ENCODE results near the gene KRT86.
"Not testable (repeated sequence)": the region's sequence is repeated elsewhere in the genome, so short reads cannot be mapped to it uniquely, and the experiment has no call there.

The KRT86 gene

DNA sequence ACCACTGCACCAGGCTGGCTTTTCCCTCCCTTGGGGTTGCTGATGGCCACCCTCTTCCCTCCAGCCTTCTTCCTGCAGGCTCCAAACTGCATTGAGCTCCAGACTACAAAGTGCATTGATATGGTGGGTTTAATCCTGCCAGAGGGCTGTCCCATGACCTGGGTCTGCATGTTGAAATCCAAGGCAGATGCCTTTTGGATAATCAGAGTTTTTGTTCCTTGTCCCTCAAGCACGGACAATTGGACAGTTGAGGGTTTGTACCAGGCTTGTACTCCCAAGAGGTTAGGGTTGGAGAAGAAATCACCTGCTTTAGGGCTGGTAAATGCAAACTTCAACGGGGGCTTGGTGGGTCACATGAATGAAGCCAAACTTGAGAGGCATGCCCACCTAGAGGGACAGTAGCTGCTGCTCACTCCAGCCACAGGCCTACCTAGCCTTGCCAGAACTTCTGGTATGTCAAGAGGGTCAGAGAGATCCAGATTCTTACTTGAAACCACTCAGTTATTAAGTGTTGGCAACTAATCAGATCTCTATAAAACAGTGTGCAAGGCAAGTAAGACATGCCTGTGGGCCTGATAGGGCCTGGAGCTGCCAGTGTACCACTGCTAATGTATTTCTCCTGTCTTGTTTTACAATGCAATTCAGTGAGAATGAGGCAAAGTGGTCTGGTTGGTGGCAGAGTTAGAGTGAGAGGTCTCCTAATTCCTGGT, 68.5 kb downstream of the KRT86 start:
- DNase-seq, result no peak

DNA sequence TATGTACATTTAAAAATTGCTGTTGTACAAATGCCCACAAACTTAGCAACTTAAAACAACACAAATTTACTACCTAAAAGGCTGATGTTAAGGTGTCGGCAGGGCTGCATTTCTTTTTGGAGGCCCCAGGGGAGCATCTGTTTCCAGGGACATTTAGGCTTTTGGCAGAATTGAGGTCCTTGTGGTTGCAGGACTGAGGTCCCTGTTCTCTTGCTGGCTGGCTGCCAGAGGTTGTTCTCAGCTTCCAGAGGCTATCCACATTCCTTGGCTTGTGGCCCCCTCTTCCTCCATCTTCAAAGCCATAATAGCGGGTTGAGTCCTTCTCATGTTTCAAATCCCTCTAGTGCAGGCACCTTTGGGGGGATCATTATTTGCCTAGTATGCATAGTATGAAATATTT, 69.1 kb downstream of the KRT86 start:
- DNase-seq, result no peak

DNA sequence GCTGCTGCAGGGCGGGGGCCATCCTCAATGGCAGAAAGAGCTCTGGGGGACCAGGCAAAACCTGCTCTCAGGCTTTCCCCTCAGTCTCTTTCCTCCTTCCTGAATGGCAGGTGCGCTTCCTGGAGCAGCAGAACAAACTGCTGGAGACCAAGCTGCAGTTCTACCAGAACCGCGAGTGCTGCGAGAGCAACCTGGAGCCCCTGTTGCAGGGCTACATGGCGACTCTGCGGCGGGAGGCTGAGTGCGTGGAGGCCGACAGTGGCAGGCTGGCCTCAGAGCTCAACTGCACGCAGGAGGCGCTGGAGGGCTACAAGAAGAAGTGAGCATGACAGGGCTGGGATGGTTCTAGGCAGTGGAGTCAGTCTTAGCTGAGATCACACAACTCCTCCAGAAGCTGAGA, 69.7 kb downstream of the KRT86 start:
- no peak for DNase-seq

DNA sequence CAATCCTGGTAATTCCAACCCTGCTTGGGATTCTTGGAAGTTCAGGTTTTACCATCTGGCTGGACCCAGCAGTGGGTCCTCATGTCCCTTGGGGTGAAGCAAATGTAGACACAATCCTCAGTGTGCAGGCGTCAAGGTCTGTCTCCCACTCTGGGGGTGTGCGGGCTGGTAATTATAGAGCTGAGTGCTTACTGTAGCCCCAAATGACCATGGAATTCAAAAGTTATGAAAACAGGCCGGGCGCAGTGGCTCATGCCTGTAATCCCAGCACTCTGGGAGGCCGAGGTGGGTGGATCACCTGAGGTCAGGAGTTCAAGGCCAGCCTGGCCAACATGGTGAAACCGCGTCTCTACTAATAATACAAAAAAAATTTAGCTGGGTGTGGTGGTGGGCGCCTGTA, 70.6 kb downstream of the KRT86 start:
- not testable (repeated sequence) for DNase-seq

DNA sequence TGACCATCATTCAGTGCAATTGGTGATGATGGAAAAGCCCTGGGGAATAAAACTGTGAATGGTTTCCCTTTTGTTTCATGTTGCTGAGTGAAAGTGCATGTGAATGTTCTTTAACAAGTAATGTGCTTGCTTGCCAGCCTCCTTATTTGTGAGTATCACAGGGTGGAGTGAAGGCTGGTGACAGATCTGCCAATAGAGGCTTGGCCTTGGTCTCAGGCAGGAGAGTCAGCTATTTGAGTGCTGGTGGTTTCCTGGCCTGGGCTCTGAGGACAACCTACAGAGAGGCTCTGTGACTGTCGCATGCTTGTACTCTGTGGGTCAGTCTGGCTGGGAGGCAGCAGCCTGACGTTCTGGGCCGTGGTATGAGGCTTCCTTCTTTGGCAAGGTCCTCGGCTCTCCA, 72.1 kb downstream of the KRT86 start:
- no peak for DNase-seq

DNA sequence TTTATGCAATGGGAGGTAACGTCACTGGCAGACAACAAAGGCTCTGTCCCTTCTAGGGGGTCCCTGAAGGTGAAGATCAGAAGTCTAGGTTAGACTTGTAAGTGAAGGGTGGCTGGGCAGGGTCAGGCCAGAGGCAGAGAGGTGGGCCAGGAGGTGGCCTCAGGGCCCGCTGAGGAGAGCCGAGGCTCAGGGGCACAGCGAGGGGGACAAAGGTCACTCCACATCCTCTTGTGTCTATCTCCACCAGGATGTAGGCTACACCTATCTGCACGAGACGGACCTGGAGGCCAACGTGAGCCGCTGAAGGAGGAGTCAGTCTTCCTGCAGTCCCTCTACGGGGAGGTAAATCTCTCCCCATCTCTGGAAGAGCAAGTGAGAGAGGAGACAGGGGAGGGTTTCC, 72.6 kb downstream of the KRT86 start:
- DNase-seq, result no peak

DNA sequence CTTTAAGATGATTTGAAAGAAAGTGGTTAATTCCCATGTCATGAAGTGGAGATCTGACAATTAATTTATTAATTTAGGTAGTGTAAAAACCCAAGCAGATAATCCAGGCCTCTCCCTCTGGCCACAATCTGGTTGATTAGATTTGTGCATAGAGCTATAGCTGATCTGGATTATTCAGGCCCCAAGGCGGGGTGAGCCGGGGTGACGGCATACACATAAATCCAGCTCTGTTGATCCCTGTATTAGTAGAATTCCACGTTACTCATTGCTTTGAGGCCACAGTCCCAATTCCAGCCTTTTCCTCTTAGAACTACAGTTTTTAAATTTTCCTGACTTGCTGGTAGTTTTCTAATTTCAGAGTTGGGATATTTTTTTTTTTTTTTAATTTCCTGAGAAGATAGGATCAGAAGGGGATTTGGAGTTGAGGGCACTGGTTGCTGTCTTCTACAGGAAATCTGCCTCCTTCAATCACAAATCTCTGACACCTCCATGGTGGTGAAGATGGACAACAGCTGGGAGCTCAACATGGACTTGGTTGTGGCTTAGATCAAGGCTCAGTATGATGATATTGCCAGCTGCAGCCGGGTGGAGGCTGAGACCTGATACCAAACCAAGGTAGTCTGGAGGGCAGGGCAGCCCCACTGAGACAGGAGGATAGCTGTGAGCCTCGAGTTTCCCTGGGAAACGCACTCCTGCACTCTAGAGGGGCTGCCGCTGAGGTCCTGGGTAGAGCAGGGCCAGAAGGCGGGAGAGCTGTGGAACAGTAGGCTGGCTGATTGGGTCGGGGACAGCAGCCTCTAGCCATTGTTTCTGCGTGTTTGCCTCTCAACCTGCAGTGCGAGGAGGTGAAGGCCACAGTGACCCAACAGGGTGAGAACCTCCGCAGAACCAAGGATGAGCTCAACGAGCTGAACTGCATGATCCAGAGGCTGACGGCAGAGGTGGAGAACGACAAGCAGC, 73.4 kb downstream of the KRT86 start:
- DNase-seq, result no peak

DNA sequence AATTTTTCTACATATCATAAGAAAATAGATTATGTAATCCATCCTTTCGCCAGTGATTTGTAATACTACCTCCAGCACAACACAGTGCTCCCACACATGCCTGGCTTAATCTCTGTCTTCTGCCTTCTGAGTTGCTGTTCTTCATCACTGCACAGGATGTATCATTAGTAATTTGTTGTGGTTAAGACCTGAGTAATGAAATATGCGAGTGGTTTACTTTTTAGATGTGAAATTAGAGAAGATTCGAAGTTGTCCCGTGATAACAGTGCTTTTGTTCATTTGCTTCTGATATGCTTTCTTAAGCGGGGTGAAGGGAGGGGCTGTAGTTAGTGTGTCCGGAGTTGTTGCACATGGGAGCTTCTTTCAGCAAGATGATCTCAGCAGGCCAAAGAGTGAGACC, 74.8 kb downstream of the KRT86 start:
- DNase-seq, result no peak

DNA sequence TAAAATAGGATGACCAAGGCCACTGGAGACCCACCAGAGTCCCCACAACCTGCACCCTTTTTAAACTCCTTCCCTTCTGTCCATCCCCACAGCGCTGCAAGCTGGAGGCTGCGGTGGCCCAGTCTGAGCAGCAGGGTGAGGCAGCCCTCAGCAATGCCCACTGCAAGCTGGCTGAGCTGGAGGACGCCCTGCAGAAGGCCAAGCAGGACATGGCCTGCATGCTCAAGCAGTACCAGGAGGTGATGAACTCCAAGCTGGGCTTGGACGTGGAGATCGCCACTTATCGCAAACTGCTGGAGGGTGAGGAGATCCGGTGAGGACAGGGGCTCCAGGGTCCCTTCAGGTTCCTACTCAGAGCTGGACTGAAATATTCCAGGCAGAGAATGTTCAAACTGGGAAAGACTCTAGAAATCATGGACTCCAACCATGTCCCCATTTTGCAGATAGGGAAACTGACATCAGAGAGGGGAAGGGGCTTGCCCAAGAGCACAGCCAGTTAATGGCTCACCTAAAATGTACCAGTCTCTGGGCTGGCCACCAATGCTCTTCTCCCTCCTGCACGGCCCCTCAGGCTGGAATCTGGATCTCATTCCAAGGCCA, 75.7 kb downstream of the KRT86 start:
- no peak for DNase-seq

DNA sequence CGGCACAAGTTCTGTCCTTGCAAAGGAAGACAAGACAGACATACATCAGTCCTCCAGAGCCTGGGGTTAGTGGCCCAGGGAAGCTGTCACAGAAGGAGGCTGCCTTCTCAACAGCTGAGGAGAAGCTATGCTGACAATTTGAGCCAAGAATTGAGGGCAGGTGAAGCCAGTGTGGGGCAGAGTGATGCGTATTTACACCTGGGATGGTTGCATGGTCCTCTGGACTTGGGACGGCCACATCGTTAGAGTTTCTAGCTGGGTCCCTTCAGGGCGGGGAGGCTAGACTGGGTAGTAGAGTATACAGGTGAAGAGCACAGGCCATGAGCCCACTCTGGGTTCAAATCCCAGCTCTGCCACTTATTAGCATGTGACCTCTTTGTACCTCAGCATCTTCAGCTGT, 76.3 kb downstream of the KRT86 start:
- DNase-seq, result no peak

DNA sequence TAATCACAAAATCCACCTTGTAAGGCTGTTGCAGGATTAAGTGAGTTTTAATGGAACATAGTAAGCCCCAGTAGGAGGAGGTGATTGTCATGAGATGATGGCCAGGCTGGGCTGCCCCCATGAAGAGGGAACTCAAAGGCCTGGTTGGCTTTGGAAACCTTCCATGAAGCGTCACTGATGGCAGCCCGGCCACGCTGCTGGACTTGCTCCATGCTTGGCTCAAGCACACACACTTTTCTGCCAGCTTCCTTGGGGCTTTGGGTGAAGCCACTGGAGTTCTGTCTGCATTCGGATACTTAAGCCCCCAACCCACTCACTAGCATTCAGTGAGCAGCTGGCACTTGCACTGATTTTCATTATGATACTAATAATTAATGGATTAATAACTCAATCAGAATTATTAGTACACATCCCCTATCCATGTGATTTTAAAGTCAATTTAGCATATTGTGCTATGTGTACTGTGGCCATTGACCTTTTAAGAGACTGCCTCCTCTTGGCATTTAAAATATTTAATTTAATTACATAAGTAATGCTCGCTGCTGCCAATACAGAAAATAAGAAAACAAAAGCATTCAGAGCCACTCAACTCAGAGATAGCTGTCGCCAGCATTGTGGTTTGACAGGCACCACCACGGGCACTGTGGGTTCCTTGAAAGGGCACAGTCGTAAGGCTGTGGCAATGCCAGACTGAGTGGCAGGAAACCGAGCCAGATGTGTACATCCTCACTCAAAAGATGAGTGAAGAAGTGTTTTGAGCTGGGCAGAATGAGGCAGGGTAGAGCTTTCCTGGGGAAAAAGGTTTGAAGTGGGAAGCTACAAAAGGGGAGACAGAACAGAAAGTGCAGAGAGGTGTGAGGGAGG, 77.0 kb downstream of the KRT86 start:
- DNase-seq, result peak; percentile 70

DNA sequence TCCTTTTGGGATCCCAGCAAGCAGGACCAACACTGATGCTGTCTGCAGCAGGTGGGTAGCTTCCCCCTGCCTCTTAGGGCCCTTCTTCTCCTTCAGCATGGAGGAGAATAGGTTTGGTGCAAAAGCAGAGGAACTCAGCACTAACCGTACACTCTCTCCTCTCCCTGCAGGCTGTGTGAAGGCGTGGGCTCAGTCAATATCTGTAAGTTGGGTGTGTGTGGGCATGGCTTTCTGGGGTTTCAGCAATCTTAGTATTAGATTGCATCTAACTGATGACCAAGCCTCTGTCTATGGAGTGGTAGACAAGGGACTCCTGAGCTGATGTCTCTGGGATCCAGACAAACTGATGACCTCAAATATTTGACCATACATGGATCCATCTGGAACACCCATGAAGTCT, 78.5 kb downstream of the KRT86 start:
- no peak for DNase-seq

DNA sequence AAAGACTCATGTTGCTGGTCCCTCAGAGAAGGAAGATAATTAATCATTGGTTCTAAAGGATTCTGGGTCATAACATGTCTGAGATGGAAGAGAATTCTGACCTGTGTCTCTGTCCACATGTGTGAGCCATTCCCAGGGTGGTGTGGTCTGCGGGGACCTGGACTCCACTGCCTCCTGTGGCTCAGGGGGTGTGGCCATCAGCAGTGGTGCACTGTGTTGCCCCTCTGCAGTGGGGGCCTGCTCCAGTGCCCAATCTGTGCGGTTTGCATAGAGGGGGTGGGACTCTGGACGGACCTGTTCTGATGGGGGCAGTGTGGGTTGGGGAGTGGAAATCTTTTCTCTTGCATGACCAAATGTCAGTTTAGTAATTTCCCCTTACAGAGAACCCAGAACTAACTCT, 79.3 kb downstream of the KRT86 start:
- no peak for DNase-seq

DNA sequence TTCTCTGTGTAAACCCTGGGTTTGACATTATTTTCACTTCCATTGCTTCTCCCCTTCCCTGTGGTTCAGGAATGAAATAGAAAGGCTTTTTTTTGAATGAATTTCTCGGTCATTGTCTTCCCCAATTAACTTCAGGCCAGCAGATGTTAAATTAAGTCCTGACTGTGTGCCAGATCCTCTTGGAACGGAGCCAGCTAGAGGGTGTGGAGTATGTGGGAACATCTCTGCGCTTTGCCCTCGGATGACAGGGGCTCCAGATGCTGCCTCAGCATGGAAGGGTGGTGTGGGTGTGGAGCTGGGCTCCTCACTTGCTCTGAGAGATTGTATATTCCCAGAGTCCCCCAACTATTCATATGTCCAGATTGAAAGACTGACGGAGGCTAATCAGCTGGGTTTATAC, 79.8 kb downstream of the KRT86 start:
- DNase-seq, result no peak

DNA sequence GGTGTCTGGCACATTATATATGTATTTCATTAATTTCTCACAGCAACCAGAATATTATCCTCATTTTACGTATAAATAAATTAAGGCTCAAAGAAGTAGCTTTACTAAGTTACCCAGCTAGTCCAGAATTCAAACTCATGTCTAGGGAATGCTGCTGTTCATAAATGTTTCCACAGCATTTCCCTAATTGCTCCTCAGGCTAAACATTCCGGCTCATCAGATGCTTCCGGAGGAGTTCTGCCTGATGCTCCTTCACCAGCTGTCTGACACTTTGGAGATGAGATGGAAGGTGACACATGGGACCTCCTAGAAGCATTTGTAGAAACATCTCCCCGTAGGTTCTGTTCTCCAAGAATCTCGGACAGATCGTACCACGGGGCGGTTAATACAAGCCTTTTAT, 80.7 kb downstream of the KRT86 start:
- DNase-seq, result no peak

DNA sequence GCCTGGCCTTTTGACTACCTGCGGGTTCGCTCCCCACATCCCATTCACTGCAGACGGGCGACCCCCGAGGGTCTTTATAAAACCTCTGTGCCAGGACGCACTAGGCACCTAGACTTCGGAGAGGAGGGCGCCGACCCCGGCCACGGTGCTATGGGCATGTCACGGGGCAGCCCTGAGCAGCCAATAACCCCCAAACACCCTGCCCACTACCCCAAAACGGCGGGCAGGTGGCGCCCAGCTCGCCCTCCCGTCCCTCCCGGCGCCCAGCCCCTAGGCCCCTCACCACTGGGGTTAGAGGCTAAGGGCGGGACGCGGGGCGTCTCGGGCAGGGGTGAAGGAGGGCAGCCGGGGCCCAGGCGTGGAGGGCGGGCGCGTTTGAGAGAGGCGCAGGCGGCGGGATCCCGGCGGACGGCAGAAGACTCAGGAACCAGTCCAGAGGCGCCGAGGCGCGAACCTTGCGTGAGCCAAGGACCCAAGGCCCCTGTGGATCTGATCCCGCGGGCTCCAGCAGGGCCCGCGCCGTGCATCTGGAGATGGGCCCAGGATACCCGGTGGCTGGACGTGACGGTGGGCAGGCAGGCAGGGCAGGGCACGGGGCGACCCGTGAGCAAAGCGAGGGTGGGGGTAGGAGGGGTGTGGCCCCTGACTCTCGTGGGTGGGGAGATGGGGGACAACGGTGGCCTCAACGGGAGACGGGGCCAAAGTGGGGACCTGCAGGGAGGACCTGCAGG, 81.8 kb downstream of the KRT86 start:
- no peak for DNase-seq

DNA sequence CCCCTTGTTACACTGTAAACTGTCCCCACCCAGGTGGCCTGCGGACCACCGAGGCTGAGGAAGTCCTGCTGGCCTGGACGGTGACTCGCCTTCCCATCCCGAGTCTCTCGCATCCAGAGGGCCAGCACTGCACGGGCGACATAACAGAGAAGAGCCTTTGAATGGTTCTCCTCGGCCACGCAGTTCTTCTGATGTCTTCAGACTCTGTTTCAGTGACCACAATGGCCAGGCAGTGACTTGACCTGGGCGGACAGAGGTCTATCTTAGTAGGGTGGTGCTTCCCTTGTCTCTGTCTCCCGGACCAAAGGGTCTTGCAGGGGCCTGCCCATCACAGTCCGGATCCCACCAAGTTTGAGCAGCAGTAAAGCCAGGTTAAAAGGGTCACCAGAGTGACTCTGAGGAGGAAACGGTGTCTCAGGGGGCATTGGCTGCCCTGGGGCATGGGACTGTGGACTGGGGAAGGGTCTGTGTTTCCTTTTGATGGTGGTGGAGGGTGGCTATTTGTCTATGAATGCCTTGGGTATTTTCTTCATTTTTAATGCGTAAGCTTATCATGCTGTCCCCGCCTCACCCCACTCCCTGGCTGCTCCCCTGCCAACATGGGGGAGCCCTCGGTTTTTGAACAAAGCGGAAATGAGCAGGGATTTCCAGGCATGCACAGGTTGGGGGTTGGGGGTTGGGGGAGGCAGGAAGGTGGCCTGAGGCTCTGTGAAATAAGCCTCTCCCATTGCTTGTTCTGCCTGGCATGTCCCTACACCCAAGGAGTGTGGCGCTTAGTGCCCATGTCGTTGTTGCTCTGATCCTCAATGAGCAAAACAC, 82.5 kb downstream of the KRT86 start:
- DNase-seq, result no peak
